ENCODE measurements around the gene AKTIP.
"Not testable (repeated sequence)": the region's sequence is repeated elsewhere in the genome, so short reads cannot be mapped to it uniquely, and the experiment has no call there.

The AKTIP gene

GRCh38 chr16:53502331-53503269, at the start of gene AKTIP:
Gene AKTIP (minus strand): TSS chr16:53503209. CDS start chr16:53500259, 2,950 bp downstream.
- DNase-seq (ENCODE audit: low read depth) = no peak

GRCh38 chr16:53549970-53550690, 47.1 kb upstream of the AKTIP start:
- DNase-seq (ENCODE audit: low read depth) = peak; percentile 62

GRCh38 chr16:53546988-53547391, 44.0 kb upstream of the AKTIP start:
- no peak for DNase-seq (ENCODE audit: low read depth)

GRCh38 chr16:53545433-53545832, 42.4 kb upstream of the AKTIP start:
- no peak for DNase-seq (ENCODE audit: low read depth)

- DNase-seq (ENCODE audit: low read depth) = no peak
Measured at GRCh38 chr16:53542283-53542682, 39.3 kb upstream of the AKTIP start.

- DNase-seq (ENCODE audit: low read depth) = no peak
Measured at GRCh38 chr16:53541326-53541725, 38.3 kb upstream of the AKTIP start.

- DNase-seq (ENCODE audit: low read depth) = not testable (repeated sequence)
Measured at GRCh38 chr16:53539759-53540718, 37.0 kb upstream of the AKTIP start.

GRCh38 chr16:53539346-53539745, 36.3 kb upstream of the AKTIP start:
- not testable (repeated sequence) for DNase-seq (ENCODE audit: low read depth)

- DNase-seq (ENCODE audit: low read depth) = no peak
Measured at GRCh38 chr16:53537626-53538025, 34.6 kb upstream of the AKTIP start.

GRCh38 chr16:53534206-53534605, 31.2 kb upstream of the AKTIP start:
- DNase-seq (ENCODE audit: low read depth) = no peak

GRCh38 chr16:53530741-53531140, 27.7 kb upstream of the AKTIP start:
- DNase-seq (ENCODE audit: low read depth) = no peak

- no peak for DNase-seq (ENCODE audit: low read depth)
Measured at GRCh38 chr16:53530046-53530445, 27.0 kb upstream of the AKTIP start.

GRCh38 chr16:53529513-53529912, 26.5 kb upstream of the AKTIP start:
- no peak for DNase-seq (ENCODE audit: low read depth)

- DNase-seq (ENCODE audit: low read depth) = no peak
Measured at GRCh38 chr16:53528797-53529196, 25.8 kb upstream of the AKTIP start.

GRCh38 chr16:53523971-53524548, 21.1 kb upstream of the AKTIP start:
- DNase-seq (ENCODE audit: low read depth) = no peak

- no peak for DNase-seq (ENCODE audit: low read depth)
Measured at GRCh38 chr16:53523126-53523804, 20.3 kb upstream of the AKTIP start.

GRCh38 chr16:53519417-53520091, 16.5 kb upstream of the AKTIP start:
- no peak for DNase-seq (ENCODE audit: low read depth)

- no peak for DNase-seq (ENCODE audit: low read depth)
Measured at GRCh38 chr16:53518550-53519416, 15.8 kb upstream of the AKTIP start.

GRCh38 chr16:53517851-53518250, 14.8 kb upstream of the AKTIP start:
- no peak for DNase-seq (ENCODE audit: low read depth)

Measured in GM04503 (cell line).